Measurements from ENCODE around the gene SLC34A1.

DNA sequence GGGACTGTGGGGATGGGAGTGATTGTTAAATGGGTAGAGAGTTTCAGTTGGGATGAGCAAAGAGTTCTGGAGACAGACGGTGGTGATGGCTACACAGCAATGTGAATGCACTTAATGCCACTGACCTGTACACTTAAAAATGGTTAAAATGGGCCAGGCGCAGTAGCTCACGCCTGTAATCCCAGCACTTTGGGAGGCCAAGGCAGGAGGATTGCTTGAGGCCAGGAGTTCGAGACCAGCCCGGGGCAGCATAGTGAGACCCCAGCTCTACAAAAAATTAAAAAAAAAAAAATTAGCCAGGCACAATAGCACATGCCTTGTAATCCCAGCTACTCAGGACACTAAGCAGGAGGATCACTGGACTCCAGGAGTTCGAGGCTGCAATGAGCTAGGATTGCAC, 40.5 kb upstream of the SLC34A1 start:
- TF ChIP-seq, protein P1, sequence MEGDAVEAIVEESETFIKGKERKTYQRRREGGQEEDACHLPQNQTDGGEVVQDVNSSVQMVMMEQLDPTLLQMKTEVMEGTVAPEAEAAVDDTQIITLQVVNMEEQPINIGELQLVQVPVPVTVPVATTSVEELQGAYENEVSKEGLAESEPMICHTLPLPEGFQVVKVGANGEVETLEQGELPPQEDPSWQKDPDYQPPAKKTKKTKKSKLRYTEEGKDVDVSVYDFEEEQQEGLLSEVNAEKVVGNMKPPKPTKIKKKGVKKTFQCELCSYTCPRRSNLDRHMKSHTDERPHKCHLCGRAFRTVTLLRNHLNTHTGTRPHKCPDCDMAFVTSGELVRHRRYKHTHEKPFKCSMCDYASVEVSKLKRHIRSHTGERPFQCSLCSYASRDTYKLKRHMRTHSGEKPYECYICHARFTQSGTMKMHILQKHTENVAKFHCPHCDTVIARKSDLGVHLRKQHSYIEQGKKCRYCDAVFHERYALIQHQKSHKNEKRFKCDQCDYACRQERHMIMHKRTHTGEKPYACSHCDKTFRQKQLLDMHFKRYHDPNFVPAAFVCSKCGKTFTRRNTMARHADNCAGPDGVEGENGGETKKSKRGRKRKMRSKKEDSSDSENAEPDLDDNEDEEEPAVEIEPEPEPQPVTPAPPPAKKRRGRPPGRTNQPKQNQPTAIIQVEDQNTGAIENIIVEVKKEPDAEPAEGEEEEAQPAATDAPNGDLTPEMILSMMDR (IDR thresholded peaks at IDR 0.05) = no peak
- TF ChIP-seq EZH2 (IDR thresholded peaks at IDR 0.05; ENCODE audit: borderline replicate concordance, insufficient read depth, low read depth, low read length, poor library complexity, severe bottlenecking) = no peak
